Fibroblast of lung (primary cell): Measurements from ENCODE around the gene FAHD2A.

Experiments used
- CTCF ChIP-seq, 2 donors: IDR thresholded peaks in 1 of 2; conservative IDR thresholded peaks in 1 of 2; 1 replicate in 1 of 2; 2 replicates in 1 of 2; pipeline ENCODE4 v1.5.1; 2011 to 2012; ENCODE audit warnings: low read length in 2 of 2, control low read depth in 1 of 2, inconsistent platforms in 1 of 2, low read depth in 1 of 2, mild to moderate bottlenecking in 1 of 2
- EZH2 ChIP-seq: IDR thresholded peaks from 2 replicates; pipeline ENCODE4 v1.5.1; 2012; ENCODE audit warnings: low read length, control low read depth, mild to moderate bottlenecking; ENCODE audit errors: missing control alignments

DNA sequence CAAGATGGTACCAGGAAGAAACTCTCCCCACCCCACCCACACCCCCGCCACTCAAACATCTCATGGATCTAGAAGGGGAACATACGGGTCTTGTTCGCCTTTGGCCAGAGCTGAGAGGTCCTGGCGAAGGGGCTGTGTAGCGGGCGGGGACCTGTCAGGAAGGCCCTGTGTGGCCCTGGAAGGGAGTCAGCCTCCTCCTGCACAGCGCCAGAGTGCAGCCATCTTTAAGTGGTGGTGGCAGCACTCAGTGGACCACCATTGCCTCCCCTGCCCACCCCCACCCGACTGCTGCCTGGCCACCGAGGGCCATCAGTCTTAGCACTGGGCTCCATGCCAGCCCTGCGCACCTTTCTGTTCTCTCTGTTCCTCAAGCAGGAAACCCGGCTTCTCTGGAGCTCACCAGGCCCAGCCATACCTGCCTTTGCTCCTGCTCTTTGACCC, 11.6 kb upstream of the FAHD2A start:
- TF ChIP-seq CTCF (conservative IDR thresholded peaks at IDR 0.05 in 1 of 2, IDR thresholded peaks at IDR 0.05 in 1 of 2; ENCODE audit: low read depth in 1 of 2, low read length in 2 of 2) (no peak), EZH2 (no peak)
